Limb (tissue), 2 donors: Measurements from ENCODE around the gene DYNLRB1.
"Not testable (repeated sequence)": the region's sequence is repeated elsewhere in the genome, so short reads cannot be mapped to it uniquely, and the experiment has no call there.

Experiments used
- DNase-seq, 2 donors: peaks; one replicate each; pipeline ENCODE4 v3.0.0-alpha.2; 2016; ENCODE audit errors: extremely low spot score in 2 of 2

Gene DYNLRB1

DNA sequence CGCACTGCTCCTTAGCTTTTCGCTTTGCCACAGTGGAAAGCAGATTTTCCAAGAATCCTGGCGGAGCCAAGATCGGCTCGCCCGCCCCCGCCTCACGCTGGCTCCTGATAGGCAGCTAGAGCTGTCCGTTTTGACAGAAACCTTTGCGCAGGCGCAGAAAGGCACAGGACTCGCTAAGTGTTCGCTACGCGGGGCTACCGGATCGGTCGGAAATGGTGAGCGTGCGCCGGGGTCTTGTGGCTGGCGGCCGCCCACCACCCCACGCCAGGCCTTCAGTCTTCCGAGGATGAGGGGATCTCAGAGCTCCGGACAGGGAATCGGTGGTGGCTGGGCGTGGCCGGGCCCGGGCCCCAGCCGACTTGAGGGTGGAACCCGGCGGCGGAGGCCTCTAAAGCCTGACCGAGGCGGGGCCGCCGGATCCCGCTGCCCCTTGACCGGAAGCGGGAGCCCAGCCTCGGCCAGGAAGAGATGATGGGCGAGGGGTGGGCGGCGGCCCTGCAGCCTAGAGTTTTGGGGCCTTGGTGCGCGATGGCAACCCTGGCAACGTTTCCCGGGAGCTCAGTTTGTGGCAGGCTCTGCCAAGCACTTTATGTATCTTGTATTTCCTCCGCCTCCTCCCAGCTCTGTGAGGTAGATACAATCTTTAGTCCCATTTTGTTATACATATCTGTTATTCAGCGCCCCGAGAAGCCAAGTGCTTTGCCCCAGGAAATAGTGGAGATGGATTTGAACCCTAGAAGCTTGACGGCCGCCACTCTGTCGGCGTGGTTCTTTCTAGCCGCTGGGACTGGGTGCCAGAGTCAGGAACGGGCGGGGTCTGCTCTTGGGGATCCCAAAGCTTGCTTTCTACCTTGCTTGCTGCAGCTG, at the start of gene DYNLRB1:
Gene DYNLRB1, plus strand, starts transcription at position 176 of the 867 bp plus-strand sequence. Its CDS starts 37 bp downstream, at position 213.
- DNase-seq = peak; percentile 97 to 98

DNA sequence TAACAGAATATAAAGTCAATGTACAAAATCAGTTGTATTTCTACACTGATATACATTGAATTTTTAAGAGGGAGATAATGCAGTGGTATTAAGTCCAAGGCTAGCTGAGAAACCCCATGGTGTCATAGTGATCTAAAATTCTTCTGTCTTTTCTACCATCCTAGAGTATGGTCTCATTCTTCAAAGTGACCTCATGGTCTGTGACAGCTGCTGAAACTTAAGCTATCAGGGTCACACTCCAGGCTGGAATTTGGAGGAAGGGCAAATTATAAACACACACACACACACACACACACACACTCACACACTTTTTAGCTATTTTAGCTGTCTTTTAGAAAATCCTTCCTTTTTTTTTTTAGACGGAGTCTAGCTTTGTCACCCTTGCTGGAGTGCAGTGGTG, 47.3 kb upstream of the DYNLRB1 start:
- no peak for DNase-seq

DNA sequence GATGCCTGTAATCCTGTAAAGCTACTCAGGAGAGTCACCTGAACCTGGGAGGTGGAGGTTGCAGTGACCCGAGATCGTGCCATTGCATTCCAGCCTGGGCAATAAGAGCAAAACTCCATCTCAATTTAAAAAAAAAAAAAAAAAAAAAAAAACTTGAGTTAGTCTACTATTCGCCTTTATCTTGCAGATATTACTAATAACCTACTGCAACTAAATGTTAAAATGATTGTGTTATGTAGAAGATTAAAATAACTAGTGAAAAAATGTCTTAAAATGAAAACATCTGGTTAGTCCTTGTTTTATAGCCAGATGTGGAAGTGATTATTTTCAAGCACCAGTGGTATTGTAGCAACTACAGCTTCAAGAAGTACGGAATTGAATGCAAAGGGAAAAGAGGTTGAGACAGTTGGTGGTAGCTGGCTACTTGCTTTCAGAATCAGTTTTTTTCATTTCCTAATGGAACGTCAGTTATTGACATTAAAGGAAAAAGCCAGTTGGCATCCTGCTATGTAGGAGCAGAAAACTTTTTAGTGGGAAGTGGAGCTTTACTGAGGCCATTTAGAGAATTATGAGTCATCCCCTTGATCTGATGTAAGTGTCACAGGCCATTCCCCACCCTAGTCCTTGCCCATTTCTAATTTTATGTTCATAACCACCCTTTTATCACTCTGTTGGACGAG, 43.8 kb upstream of the DYNLRB1 start:
- DNase-seq = peak in 1 of 2 donors; percentile 27

DNA sequence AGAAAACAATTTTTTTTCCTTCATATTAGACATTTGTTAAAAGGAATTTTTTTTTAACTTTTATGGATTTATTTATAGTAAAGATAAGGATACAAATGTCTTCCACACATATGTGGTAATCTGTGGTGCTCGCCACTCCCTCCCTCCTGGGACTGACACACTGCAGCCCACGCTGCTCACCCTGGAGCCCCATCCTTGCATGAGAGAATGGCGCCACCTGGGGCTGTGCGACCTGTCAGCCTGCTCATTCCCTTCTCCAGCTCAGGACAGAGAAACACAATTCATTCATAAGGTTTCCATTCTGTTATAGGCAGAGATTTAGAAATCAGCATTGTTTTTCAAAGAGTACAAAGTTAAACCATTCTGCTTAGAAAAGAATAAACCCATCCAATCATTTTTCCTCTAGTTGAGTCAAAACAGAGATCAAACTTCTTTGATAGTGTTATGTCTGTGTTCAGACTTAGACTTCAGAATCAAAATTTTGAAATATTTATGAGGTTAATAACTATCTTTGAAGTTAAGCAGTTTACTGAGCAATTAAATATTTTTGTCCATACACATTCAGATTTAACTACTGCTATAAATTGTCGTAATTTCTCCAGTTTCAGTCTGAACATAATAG, 42.8 kb upstream of the DYNLRB1 start:
- peak in 1 of 2 donors; percentile 41 for DNase-seq

DNA sequence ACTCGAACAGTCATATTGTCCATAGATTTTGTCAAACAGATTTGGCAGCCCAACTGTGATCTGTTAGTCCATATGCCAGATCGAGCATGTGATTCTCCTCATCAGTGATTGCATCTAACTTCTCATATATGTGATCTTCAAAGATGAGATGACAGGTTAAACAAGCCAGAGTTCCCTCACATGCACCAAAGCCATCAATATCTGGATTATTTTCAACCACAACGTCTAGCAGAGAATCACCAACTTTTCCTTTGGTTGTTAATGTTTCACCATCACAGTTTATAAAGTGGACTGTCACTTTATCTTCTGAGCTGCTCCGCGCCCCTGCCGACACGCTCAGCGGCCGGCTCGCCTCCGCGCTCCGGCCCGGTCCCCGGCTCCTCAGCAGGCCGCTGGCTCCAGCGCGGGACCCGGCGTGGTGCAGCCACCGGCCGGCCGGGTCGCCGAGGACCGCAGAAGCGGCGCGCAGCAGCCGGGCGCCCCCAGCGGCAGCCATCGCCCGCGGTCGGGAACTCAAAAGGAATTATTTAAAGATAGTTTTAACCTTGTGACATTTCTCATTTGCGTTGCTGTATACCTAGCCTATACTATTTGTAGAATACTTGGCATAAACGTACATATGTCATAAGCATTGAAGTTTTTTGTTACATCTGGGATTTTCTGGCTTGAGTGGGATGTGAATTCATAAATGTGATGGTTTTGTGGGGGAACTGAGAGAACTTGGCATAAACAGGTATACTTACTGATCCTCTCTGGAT, 40.1 kb upstream of the DYNLRB1 start:
- DNase-seq = peak; percentile 11 to 57

DNA sequence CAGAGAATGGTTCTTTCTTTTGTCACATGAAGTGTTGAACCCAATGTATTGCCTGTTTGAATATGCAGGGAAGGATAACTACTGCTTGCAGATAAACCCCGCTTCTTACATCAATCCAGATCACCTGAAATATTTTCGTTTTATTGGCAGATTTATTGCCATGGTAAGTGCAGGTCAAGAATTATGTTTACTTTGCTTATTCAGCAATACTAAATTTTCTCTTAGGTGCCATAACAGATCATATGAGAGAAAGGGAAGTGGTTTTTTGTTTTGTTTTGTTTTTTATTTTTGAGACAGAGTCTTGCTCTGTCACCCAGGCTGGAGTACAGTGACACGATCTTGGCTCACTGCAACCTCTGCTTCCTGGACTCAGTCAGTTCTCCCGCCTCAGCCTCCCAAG, 36.6 kb upstream of the DYNLRB1 start:
- DNase-seq = no peak

DNA sequence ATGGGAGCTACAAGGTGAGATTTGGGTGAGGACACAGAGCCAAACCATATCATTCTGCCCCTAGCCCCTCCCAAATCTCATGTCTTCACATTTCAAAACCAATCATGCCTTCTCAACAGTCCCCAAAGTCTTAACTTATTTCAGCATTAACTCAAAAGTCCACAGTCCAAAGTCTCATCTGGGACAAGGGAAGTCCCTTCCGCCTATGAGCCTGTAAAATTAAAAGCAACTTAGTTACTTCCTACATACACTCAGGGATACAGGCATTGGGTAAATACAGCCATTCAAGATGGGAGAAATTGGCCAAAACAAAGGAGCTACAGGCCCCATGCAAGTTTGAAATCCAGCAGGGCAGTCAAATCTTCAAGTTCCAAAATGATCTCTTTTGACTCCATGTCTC, 34.1 kb upstream of the DYNLRB1 start:
- DNase-seq = not testable (repeated sequence)

DNA sequence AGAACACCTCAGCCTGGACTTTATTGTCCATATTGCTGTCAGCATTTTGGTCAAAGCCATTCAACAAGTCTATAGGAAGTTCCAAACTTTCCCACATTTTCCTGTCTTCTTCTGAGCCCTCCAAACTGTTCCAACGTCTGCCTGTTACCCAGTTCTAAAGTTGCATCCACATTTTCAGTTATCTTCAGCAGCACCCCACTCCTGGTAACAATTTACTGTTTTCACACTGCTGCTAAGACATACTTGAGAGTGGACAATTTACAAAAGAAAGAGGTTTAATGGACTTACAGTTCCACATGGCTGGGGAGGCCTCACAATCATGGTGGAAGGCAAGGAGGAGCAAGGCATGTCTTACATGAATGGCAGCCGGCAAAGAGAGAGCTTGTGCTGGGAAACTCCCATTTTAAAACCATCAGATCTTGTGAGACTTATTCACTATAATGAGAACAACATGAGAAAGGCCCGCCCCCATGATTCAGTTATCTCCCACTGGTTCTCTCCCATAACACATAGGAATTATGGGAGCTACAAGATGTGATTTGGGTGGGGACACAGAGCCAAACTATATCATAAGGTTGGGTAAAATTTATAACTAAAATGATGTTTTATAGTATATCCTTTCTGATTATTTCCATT, 32.5 kb upstream of the DYNLRB1 start:
- DNase-seq = not testable (repeated sequence)

DNA sequence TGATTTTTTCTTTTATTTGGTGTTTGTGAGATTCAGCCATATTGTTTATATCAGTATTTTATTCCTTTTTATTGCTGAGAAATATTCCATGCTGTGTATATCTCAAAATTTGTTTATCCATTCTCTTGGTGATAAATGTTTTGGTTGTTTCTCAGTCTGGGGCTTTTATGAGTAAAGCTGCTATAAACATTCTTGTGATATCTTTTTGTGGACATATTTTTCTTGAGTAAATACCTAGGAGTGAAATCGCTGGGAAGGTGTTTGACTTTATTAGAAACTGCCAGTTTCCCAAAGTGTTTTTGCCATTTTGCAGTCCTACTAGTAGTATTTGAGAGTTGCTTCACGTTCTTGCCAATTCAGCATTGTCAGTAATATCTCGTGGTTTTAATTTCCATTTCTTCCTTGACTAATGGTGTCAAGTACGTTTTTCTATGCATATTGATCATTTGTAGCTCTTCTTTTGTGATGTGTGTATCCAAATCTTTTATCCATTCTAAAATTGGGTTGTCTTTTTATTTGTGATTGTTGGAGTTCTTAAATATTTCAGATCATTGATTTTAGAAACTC, 31.1 kb upstream of the DYNLRB1 start:
- DNase-seq = no peak

DNA sequence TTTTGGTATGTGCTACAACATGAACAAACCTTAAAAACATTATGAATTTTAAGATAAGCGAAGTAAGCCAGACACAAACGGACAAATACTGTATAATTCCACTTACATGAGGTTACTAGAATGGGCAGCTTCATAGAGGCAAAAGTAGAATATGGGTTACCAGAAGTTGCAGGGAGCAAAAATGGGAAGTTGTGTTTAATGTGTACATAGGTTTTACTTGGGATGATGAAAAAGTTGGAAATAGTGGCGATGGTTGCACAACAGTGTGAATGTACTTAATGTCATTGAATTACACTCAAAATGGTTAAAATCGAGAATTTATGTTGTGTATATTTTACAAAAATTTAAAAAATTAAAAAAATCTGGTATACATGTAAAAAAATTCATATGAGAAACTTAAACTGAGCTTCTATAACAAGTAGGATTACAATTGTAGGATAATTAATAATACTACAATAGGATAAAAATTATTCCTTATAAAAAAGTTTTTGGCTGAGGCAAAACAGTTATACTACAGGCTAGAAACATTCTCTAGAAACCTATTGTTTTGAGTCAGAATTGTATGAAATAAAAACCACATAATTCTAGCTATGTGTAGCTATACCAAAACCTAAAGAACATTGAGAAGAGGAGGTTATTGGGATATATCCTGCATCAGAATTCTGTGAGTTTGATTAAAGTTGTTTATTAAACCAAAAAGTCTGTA, 24.8 kb upstream of the DYNLRB1 start:
- DNase-seq = no peak

DNA sequence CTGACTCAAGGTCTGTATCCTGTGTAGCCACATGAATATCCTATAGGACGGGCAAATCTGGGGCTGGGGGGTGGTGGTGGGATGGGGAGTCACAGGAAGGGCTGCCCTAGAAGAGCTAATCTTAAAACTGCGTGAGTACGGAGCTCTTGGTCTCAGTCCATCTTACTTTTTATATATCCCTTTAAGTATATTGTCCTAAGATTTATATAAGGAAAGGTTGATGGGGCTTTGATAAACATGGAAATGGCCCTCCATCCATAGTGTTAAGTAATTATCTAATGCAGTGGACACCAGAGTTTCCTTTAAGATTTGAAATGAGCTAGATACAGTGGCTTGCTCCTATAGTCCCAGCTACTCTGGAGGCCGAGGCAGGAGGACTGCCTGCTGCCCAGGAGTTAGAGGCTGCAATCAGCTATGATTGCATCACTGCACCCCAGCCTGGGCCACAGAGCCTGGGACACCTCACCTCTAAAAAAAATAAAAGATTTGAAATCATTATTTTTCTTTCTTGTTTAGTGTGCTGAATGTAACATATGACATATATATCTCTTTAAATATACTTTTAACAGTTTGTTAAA, 24.2 kb upstream of the DYNLRB1 start:
- no peak for DNase-seq

DNA sequence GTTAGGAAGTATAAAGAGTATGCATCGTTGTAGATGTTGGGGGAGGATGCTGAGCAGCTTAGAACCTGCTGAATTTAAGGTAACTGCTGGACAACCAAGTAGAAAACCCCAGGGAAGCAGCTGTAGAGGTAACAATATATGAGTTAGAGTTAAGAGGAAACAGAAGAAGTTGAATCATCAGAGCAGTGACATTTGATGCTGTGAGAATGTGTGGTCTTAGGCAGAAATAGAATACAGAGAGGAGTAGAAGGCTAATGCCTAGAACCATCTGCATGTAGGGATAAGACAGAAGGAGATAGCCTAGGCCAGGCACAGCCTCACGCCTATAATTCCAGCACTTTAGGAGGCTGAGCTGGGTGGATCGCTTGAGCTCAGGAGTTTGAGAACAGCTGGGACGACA, 22.6 kb upstream of the DYNLRB1 start:
- DNase-seq = no peak

DNA sequence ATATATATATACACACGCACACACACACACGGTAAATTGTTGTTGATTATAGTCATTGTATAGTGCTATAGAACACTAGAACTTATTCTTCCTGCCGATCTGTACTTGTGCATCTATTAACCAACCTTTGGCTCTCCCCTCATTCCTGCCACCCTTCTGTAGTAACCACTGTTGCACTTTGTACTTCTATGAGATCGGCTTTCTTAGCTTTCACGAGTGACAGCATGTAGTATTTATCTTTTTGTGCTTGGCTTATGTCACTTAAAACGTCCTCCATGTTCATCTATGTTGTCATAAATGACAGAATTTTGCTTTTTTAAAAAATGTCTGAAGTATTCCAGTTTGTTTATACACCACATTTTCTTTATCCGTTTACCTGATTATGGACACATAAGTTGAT, 20.9 kb upstream of the DYNLRB1 start:
- DNase-seq = no peak

DNA sequence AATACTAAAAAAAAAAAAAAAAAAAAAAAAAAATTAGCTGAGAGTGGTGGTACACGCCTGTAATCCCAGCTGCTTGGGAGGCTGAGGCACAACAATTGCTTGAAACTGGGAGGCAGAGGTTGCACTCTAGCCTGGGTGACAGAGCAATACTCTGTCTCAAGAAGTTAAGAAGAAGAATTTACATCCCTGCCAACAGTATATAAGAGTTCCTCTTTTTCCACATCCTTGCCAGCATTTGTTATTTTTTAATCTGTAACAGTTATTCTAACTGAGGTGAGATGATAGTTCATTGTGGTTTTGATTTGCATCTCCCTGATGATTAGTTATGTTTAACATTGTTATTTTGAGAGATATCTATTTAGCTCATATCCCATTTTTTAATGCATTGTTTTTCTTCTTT, 20.3 kb upstream of the DYNLRB1 start:
- no peak for DNase-seq

DNA sequence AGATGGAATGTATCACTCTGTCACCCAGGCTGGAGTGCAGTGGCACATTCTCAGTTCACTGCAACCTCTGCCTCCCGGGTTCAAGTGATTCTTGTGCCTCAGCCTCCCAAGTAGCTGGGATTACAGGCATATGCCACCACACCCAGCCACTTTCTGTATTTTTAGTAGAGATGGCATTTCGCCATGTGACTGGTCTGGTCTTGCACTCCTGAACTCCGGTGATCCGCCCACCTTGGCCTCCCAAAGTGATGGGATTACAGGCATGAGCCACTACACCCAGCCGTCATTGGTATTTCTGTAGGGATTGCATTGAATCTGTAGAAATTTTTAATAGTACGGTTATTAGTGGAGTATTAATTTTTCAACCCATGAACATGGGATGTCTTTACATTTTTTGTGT, 18.6 kb upstream of the DYNLRB1 start:
- DNase-seq = not testable (repeated sequence)

DNA sequence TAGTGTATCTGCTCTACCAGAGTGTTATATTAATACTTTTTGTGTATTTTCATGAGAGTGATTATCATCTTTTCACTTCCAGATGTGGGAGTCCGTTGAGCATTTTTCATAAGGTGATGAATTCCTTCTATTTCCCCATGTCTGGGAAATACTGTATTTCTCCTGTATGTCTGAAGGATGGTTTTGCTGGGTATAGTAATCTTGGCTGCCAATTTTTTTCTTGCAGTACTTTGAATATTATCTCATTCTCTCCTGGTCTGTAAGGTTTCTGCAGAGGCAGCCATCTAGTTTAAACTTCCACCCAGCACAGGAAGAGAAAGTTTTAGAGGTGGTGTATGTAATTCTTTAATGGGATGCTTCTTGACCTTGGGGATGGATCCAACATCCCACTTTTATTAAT, 15.4 kb upstream of the DYNLRB1 start:
- DNase-seq = no peak

DNA sequence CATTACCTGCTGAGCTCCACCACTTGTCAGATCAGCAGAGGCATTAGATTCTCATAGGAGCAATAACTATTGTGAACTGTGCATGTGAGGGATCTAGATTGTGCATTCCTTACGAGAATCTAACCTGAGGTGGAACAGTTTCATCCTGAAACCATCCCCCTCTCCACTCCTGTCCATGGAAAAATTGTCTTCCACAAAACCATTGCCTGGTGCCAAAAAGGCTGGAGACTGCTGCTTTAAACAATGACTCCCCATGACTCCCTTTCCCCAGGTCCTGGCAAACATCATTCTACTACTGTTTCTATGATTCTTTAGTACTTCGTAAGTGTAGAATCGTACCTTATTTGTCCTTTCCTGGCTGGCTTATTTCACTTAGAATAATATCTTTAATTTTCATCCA, 9.7 kb upstream of the DYNLRB1 start:
- DNase-seq = no peak

DNA sequence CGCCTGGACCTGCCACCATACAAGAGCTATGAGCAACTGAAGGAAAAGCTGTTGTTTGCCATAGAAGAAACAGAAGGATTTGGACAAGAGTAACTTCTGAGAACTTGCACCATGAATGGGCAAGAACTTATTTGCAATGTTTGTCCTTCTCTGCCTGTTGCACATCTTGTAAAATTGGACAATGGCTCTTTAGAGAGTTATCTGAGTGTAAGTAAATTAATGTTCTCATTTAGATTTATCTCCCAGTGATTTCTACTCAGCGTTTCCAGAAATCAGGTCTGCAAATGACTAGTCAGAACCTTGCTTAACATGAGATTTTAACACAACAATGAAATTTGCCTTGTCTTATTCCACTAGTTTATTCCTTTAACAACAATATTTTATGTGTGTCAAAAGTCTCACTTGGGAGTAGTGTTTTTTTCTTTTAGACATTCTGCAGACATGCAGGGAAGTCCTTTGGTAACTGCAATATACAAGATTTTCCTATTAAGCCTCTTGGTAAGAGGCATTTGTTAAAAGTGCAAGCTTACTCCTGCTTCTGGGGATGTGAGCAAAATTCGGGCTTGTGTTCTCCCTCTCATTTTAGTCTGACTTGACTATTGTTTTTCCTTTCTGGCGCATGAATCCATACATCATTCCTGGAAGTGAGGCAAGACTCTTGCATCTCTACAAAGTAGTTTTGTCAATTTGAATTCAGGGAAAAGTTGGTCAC, 8.4 kb upstream of the DYNLRB1 start:
- no peak for DNase-seq

DNA sequence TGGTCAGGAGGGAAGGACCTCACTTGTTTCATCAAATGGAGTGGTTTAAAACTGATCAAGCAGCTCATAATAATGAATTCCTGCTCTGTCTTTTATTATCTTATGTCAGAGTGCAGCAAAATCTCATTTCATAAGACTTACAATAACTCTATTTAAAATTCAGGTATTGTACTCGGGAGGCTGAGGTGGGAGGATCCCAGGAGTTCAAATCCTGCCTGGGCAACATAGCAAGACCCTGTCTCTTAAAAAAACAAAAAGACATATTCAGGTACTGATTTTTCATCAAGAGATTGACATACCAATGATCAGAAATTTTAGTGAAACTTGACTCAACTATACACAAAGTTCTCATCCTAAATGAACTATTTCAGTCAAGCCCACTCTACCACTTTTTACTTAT, 5.6 kb upstream of the DYNLRB1 start:
- DNase-seq = no peak
